Colonic mucosa (tissue), 4 donors: Measurements from ENCODE around the gene NLRP1. TPM values are rescaled to one million over a fixed set of nuclear protein-coding genes. Genes with fewer than 3 reads are reported as not detected.
A peak's percentile ranks its signal among the peaks of the same experiment; 100 is the strongest.

Source experiments
- DNase-seq: peaks from one replicate; pipeline ENCODE4 v3.0.0-alpha.2; 2020
- H3K27ac ChIP-seq: fragments of 200-600 bp; one replicate; pipeline ENCODE4 v1.8.0; 2021
- H3K27me3 ChIP-seq: fragments of 200-600 bp; one replicate; pipeline ENCODE4 v1.8.0; 2021
- H3K36me3 ChIP-seq: fragments of 200-600 bp; one replicate; pipeline ENCODE4 v1.8.0; 2021
- H3K4me1 ChIP-seq: fragments of 200-600 bp; one replicate; pipeline ENCODE4 v1.8.0; 2021; ENCODE audit warnings: mild to moderate bottlenecking
- H3K4me3 ChIP-seq: fragments of 200-600 bp; one replicate; pipeline ENCODE4 v1.8.0; 2021
- H3K9ac ChIP-seq, 2 donors: one replicate each; pipeline ENCODE4 v1.7.0; 2013; ENCODE audit warnings: control low read depth in 2 of 2, low read depth in 2 of 2, low read length in 2 of 2
- H3K9me3 ChIP-seq: fragments of 200-600 bp; one replicate; pipeline ENCODE4 v1.8.0; 2021
- CTCF ChIP-seq: fragments of 200-600 bp; IDR thresholded peaks from one replicate; pipeline ENCODE4 v1.8.0; 2022; ENCODE audit warnings: antibody characterized with exemption, mild to moderate bottlenecking
- intact Hi-C: fragments of 100-400 bp; cut with DNase I; formaldehyde crosslinking; loops from one replicate; pipeline ENCODE4 v1.14.1; 2022
- total RNA-seq, 2 donors: library from RNA; stranded (reverse); fragmentation: NEBNext Ultra II Directional in 1 of 2; extraction: Animal tissue kit (Norgen Biotek cat#: 25700) in 1 of 2; gene quantifications; one replicate each; pipeline ENCODE4 v1.2.1, GENCODE V29; 2021
- donor health status: healthy.
- donor health status: DM: no; HTN: no; CAD: no.
- donor health status: DM: no; HTN: no; CAD: no.

Gene NLRP1
- 1 to 10 TPM; 5.1 to 7.2 TPM for total RNA-seq

- no peak for TF ChIP-seq CTCF
- H3K4me1 ChIP-seq = peaks cover 3% of the 10 kb centered on the region
- peak within 1 kb of the TSS; percentile 33 for H3K4me3 ChIP-seq
- peak; percentile 87 for DNase-seq
- H3K36me3 ChIP-seq = no peaks in the 10 kb centered on the region
- peak within 1 kb of the TSS; percentile 72 for H3K27ac ChIP-seq
- H3K27me3 ChIP-seq = no peaks in the 10 kb centered on the region
- peak within 1 kb of the TSS; percentile 48 to 61 for H3K9ac ChIP-seq
- no peaks in the 10 kb centered on the region for H3K9me3 ChIP-seq
- intact Hi-C loops = no loop called here
Measured at GRCh38 chr17:5584383-5585286, at the start of gene NLRP1. Gene NLRP1, minus strand, starts transcription at chr17:5584509. Its CDS starts 552 bp downstream, at chr17:5583957.

GRCh38 chr17:5631958-5632590, 47.8 kb upstream of the NLRP1 start:
- TF ChIP-seq CTCF = no peak
- H3K27ac ChIP-seq = no peak overlapping the region
- H3K36me3 ChIP-seq = no peaks in the 10 kb centered on the region
- no peaks in the 10 kb centered on the region for H3K4me1 ChIP-seq
- DNase-seq = no peak
- H3K9ac ChIP-seq = no peak overlapping the region
- intact Hi-C loops = no loop called here
- H3K27me3 ChIP-seq = no peaks in the 10 kb centered on the region
- no peak overlapping the region for H3K4me3 ChIP-seq
- no peaks in the 10 kb centered on the region for H3K9me3 ChIP-seq

- Histone ChIP-seq H3K27me3 (no peaks in the 10 kb centered on the region), H3K4me3 (no peak overlapping the region), H3K36me3 (no peaks in the 10 kb centered on the region), H3K27ac (no peak overlapping the region), H3K9ac (no peak overlapping the region), H3K9me3 (no peaks in the 10 kb centered on the region), H3K4me1 (no peaks in the 10 kb centered on the region)
- no peak for DNase-seq
- TF ChIP-seq CTCF = no peak
- intact Hi-C loops = no loop called here
Measured at GRCh38 chr17:5630434-5630833, 46.1 kb upstream of the NLRP1 start.

GRCh38 chr17:5629128-5629527, 44.8 kb upstream of the NLRP1 start:
- no peak overlapping the region for H3K27ac ChIP-seq
- no peaks in the 10 kb centered on the region for H3K36me3 ChIP-seq
- no peaks in the 10 kb centered on the region for H3K4me1 ChIP-seq
- H3K9me3 ChIP-seq = no peaks in the 10 kb centered on the region
- no peak overlapping the region for H3K9ac ChIP-seq
- TF ChIP-seq CTCF = no peak
- no peaks in the 10 kb centered on the region for H3K27me3 ChIP-seq
- H3K4me3 ChIP-seq = no peak overlapping the region
- intact Hi-C loops = no loop called here
- no peak for DNase-seq

GRCh38 chr17:5628262-5628661, 44.0 kb upstream of the NLRP1 start:
- no peak for TF ChIP-seq CTCF
- Histone ChIP-seq H3K9me3 (no peaks in the 10 kb centered on the region), H3K9ac (no peak overlapping the region), H3K4me1 (no peaks in the 10 kb centered on the region), H3K36me3 (no peaks in the 10 kb centered on the region), H3K27ac (no peak overlapping the region), H3K4me3 (no peak overlapping the region), H3K27me3 (no peaks in the 10 kb centered on the region)
- intact Hi-C loops = no loop called here
- no peak for DNase-seq
